SU-DHL-6 (cell line): ENCODE data around the gene SUPT3H.

Experiments
- H2AFZ ChIP-seq: fragments of 200-600 bp; sonication (generic); 2 replicates; pipeline ENCODE4 v1.6.1; 2014; ENCODE audit warnings: low read depth, mild to moderate bottlenecking, moderate library complexity, mixed read lengths, antibody characterized with exemption, low read length; ENCODE audit not compliant: severe bottlenecking
- H3F3A ChIP-seq: fragments of 200-600 bp; shearing (Covaris generic); 2 replicates; pipeline ENCODE4 v1.6.0; 2016; ENCODE audit warnings: antibody characterized with exemption, mild to moderate bottlenecking; ENCODE audit not compliant: insufficient read depth
- H3K27ac ChIP-seq: fragments of 200-600 bp; sonication (generic); 2 replicates; pipeline ENCODE4 v1.5.1; 2016; ENCODE audit warnings: low read depth, mild to moderate bottlenecking, low read length, moderate library complexity, mixed read lengths
- H3K27me3 ChIP-seq: fragments of 200-600 bp; sonication (generic), shearing (Covaris generic); 2 replicates; pipeline ENCODE4 v1.6.0; 2014; ENCODE audit warnings: mild to moderate bottlenecking, low read length
- H3K36me3 ChIP-seq: fragments of 200-600 bp; sonication (generic); 2 replicates; pipeline ENCODE4 v1.6.1; 2014; ENCODE audit warnings: mild to moderate bottlenecking, low read length, mixed read lengths
- H3K4me2 ChIP-seq: fragments of 300-600, 200-600 bp; shearing (Covaris generic), sonication (generic); 2 replicates; pipeline ENCODE4 v1.6.0; 2014; ENCODE audit warnings: low read length, low read depth, mild to moderate bottlenecking; ENCODE audit not compliant: poor library complexity, severe bottlenecking
- H3K4me3 ChIP-seq: fragments of 200-600 bp; sonication (generic); 2 replicates; pipeline ENCODE4 v1.5.1; 2014; ENCODE audit warnings: antibody characterized with exemption, low read length, mild to moderate bottlenecking, mixed read lengths; ENCODE audit not compliant: insufficient read depth, poor library complexity, severe bottlenecking
- H3K79me2 ChIP-seq: fragments of 200-600 bp; sonication (generic); 2 replicates; pipeline ENCODE4 v1.6.1; 2014; ENCODE audit warnings: mild to moderate bottlenecking, low read length, moderate library complexity; ENCODE audit not compliant: insufficient read depth
- H3K9ac ChIP-seq: fragments of 200-600 bp; sonication (generic); 2 replicates; pipeline ENCODE4 v1.7.0; 2014; ENCODE audit warnings: mild to moderate bottlenecking, low read length
- H3K9me2 ChIP-seq: fragments of 200-600 bp; sonication (generic); replicated peaks from 2 replicates; pipeline ENCODE4 v1.6.1; 2014; ENCODE audit warnings: low read length; ENCODE audit not compliant: insufficient read depth
- H3K9me3 ChIP-seq: fragments of 200-600 bp; sonication (generic); 2 replicates; pipeline ENCODE4 v1.6.1; 2014; ENCODE audit warnings: low read length, mixed read lengths; ENCODE audit not compliant: insufficient read depth
- H4K20me1 ChIP-seq: fragments of 200-600 bp; sonication (generic); 2 replicates; pipeline ENCODE4 v1.6.1; 2014; ENCODE audit warnings: low read depth, mild to moderate bottlenecking, antibody characterized with exemption, low read length, moderate library complexity, mixed read lengths
- EZH2phosphoT487 ChIP-seq: fragments of 200-600 bp; sonication (generic), shearing (Covaris generic); conservative IDR thresholded peaks from 2 replicates; pipeline ENCODE4 v1.6.1; 2018; ENCODE audit warnings: mild to moderate bottlenecking, antibody characterized with exemption, low read length, moderate library complexity, mixed read lengths
- TF ChIP-seq, protein P1 (sequence below): fragments of 200-600 bp; sonication (generic); IDR thresholded peaks from one replicate; pipeline ENCODE4 v1.5.1; 2017; ENCODE audit warnings: antibody characterized with exemption, mild to moderate bottlenecking, low read length, moderate library complexity; ENCODE audit not compliant: insufficient read depth, poor library complexity, severe bottlenecking

Gene SUPT3H

DNA sequence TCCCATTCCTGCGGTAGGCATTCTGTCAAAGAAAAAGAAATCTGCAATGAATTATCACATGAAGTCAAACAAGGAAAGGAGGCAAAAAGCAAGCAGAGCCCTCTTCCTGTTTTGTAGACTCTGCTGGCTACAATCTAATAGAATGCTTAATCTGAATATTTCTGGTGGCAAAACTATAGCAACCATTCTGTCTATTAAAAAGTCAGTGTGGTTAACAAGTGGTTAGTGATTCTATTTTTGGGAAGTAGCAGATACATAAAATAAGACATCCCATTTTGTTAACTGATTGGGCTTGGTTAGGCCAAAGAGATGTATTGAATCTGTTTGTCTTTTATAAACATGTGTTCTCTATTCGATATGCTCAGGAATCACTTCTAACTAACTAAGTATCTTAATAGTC is 547.9 kb downstream of the SUPT3H start:
- Histone ChIP-seq H3K4me2 (no peak overlapping the region), H2AFZ (no peak overlapping the region), H3K27ac (no peak overlapping the region)

DNA sequence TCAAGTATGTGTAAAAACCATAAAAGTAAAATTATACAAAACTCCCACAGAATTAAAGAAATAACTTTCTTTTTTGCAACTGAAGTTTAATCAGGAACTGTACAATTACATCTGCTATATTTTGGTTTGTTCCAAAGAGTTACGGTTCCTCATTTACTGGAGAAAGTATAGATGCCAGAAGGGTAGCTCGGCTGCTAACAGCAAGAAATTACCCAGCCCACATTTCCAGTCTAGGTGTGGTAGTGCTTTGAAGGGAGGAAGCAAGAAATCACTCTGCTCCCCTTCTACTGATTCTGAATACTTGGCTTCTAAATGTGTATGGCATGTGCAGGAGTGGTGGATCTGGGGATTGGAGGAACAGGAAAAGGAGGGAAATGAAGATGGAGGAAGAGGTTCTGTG is 549.0 kb downstream of the SUPT3H start:
- no peak overlapping the region for H3K9ac ChIP-seq
- H3K79me2 ChIP-seq = no peaks in the 10 kb centered on the region
- H3K27me3 ChIP-seq = no peaks in the 10 kb centered on the region
- no peak overlapping the region for H2AFZ ChIP-seq
- H4K20me1 ChIP-seq = no peaks in the 10 kb centered on the region
- H3K27ac ChIP-seq = no peak overlapping the region
- H3K4me2 ChIP-seq = no peak overlapping the region
- TF ChIP-seq EZH2phosphoT487 = no peak
- TF ChIP-seq, protein P1, sequence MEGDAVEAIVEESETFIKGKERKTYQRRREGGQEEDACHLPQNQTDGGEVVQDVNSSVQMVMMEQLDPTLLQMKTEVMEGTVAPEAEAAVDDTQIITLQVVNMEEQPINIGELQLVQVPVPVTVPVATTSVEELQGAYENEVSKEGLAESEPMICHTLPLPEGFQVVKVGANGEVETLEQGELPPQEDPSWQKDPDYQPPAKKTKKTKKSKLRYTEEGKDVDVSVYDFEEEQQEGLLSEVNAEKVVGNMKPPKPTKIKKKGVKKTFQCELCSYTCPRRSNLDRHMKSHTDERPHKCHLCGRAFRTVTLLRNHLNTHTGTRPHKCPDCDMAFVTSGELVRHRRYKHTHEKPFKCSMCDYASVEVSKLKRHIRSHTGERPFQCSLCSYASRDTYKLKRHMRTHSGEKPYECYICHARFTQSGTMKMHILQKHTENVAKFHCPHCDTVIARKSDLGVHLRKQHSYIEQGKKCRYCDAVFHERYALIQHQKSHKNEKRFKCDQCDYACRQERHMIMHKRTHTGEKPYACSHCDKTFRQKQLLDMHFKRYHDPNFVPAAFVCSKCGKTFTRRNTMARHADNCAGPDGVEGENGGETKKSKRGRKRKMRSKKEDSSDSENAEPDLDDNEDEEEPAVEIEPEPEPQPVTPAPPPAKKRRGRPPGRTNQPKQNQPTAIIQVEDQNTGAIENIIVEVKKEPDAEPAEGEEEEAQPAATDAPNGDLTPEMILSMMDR = no peak
- H3K4me3 ChIP-seq = no peak overlapping the region
- no peaks in the 10 kb centered on the region for H3K36me3 ChIP-seq
- no peaks in the 10 kb centered on the region for H3K9me3 ChIP-seq
- no peaks in the 10 kb centered on the region for H3K9me2 ChIP-seq
- no peaks in the 10 kb centered on the region for H3F3A ChIP-seq

More for the DNA sequence above, 547.9 kb downstream of the SUPT3H start:
- Histone ChIP-seq H3K27me3 (no peaks in the 10 kb centered on the region), H3K9me2 (no peaks in the 10 kb centered on the region), H3K9me3 (no peaks in the 10 kb centered on the region), H3K9ac (no peak overlapping the region), H3F3A (no peaks in the 10 kb centered on the region), H4K20me1 (no peaks in the 10 kb centered on the region), H3K4me3 (no peak overlapping the region), H3K79me2 (no peaks in the 10 kb centered on the region), H3K36me3 (no peaks in the 10 kb centered on the region)
- no peak for TF ChIP-seq EZH2phosphoT487
- TF ChIP-seq, protein P1 = no peak

DNA sequence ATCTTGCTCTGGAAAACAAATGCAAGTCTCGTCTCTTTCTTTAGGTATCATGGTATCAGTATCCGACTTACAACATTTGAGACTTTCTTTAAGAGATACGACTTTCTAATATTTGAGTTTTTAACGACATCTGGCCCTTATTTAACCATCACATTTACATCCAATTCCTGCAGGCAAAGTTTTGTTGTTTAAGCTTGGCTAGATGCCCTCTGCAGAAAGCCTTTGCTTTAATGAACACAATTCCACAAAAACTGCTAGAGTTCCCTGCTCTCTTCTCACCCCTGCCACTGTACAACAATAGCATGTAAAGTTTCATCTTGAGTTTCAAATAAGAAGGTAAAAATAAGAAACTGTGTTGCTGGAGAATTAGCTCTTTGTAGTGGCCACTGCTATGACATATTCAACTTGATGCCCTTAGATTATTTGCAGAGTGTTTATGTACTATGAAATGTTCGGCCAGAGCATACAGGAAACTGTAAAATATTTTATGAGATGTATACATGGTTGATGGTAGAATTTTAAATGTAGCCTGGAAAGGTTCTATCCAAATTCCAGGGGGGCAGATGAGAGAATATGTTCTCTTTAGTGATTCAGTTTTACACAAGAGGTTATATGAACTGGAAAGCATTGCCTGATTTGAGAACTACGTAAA is 551.6 kb downstream of the SUPT3H start:
- H3K4me2 ChIP-seq = no peak overlapping the region
- no peaks in the 10 kb centered on the region for H3K27me3 ChIP-seq
- no peaks in the 10 kb centered on the region for H3F3A ChIP-seq
- no peaks in the 10 kb centered on the region for H3K79me2 ChIP-seq
- H4K20me1 ChIP-seq = no peaks in the 10 kb centered on the region
- no peak overlapping the region for H2AFZ ChIP-seq
- no peaks in the 10 kb centered on the region for H3K9me3 ChIP-seq
- TF ChIP-seq EZH2phosphoT487 = no peak
- TF ChIP-seq, protein P1 = no peak
- H3K4me3 ChIP-seq = no peak overlapping the region
- H3K27ac ChIP-seq = no peak overlapping the region
- no peaks in the 10 kb centered on the region for H3K36me3 ChIP-seq
- no peak overlapping the region for H3K9ac ChIP-seq
- no peaks in the 10 kb centered on the region for H3K9me2 ChIP-seq
